GM23248 (cell line): ENCODE measurements around the gene ZCCHC24. TPM values are rescaled to one million over a fixed set of nuclear protein-coding genes. Genes with fewer than 3 reads are reported as not detected.

Experiments used
- DNase-seq: peaks from one replicate; pipeline ENCODE4 v3.0.0-alpha.2; 2015
- H2AFZ ChIP-seq: fragments of 200-600 bp; sonication (generic); 2 replicates; pipeline ENCODE4 v1.6.1; 2016; ENCODE audit warnings: antibody characterized with exemption
- H3F3A ChIP-seq: fragments of 200-600 bp; sonication (generic); 2 replicates; pipeline ENCODE4 v1.6.1; 2016; ENCODE audit warnings: mild to moderate bottlenecking, antibody characterized with exemption, mixed run types; ENCODE audit not compliant: insufficient read depth
- H3K27ac ChIP-seq: fragments of 200-600 bp; sonication (generic); 2 replicates; pipeline ENCODE4 v1.5.1; 2016; ENCODE audit warnings: mild to moderate bottlenecking
- H3K27me3 ChIP-seq: fragments of 200-600 bp; sonication (generic); replicated peaks from 2 replicates; pipeline ENCODE4 v1.6.1; 2016; ENCODE audit warnings: mild to moderate bottlenecking; ENCODE audit not compliant: insufficient read depth
- H3K36me3 ChIP-seq: fragments of 200-600 bp; sonication (generic); 2 replicates; pipeline ENCODE4 v1.6.1; 2016; ENCODE audit warnings: low read depth, mild to moderate bottlenecking
- H3K4me1 ChIP-seq: fragments of 200-600 bp; sonication (generic); 2 replicates; pipeline ENCODE4 v1.6.1; 2016; ENCODE audit warnings: mild to moderate bottlenecking; ENCODE audit not compliant: insufficient read depth
- H3K4me2 ChIP-seq: fragments of 200-600 bp; sonication (generic); one replicate; pipeline ENCODE4 v1.6.1; 2016; ENCODE audit warnings: mild to moderate bottlenecking; ENCODE audit not compliant: unreplicated experiment
- H3K4me3 ChIP-seq: fragments of 200-600 bp; sonication (generic); 2 replicates; pipeline ENCODE4 v1.5.1; 2016; ENCODE audit warnings: mild to moderate bottlenecking
- H3K79me2 ChIP-seq: fragments of 200-600 bp; sonication (generic); 2 replicates; pipeline ENCODE4 v1.6.1; 2016; ENCODE audit warnings: mild to moderate bottlenecking; ENCODE audit not compliant: insufficient read depth
- H3K9ac ChIP-seq: fragments of 200-600 bp; sonication (generic); 2 replicates; pipeline ENCODE4 v1.6.1; 2016; ENCODE audit warnings: mild to moderate bottlenecking
- H3K9me2 ChIP-seq: fragments of 200-600 bp; sonication (generic); 2 replicates; pipeline ENCODE4 v1.6.1; 2016; ENCODE audit warnings: mixed run types, mild to moderate bottlenecking, moderate library complexity; ENCODE audit not compliant: insufficient read depth
- H3K9me3 ChIP-seq: fragments of 200-600 bp; sonication (generic); one replicate; pipeline ENCODE4 v1.6.1; 2017; ENCODE audit warnings: low read depth
- H4K20me1 ChIP-seq: fragments of 200-600 bp; sonication (generic); 2 replicates; pipeline ENCODE4 v1.6.0; 2016; ENCODE audit not compliant: insufficient read depth
- EZH2 ChIP-seq: fragments of 200-600 bp; sonication (generic); IDR thresholded peaks from 2 replicates; pipeline ENCODE4 v1.6.1; 2018; ENCODE audit warnings: antibody characterized with exemption, mild to moderate bottlenecking; ENCODE audit not compliant: insufficient read depth, poor library complexity, severe bottlenecking
- EZH2phosphoT487 ChIP-seq: fragments of 200-600 bp; sonication (generic); IDR thresholded peaks from 2 replicates; pipeline ENCODE4 v1.6.1; 2018; ENCODE audit warnings: antibody characterized with exemption, moderate library complexity, mild to moderate bottlenecking, low read depth; ENCODE audit not compliant: insufficient read depth
- WGBS, 2 experiments: methylation state at CpG; one replicate each; pipeline ENCODE4 v1.1.6; 2015 to 2017; ENCODE audit warnings: low lambda C conversion rate in 2 of 2, low coverage in 1 of 2; ENCODE audit errors: missing lambda C conversion rate in 2 of 2; 5-methylcytosine and 5-hydroxymethylcytosine counted together
- in situ Hi-C: fragments of 300-500 bp; cut with MboI; formaldehyde crosslinking; loops from 2 replicates; pipeline ENCODE4 v1.15.0; 2020
- polyA plus RNA-seq: library from polyadenylated mRNA; unstranded; fragments of >200 nt; fragmentation: Nextera tagmentation; extraction: Ambion mirVana; gene quantifications from 2 replicates; pipeline ENCODE4 v1.2.1, GENCODE V29; 2016
- total RNA-seq: library from RNA; depleted of rRNA; stranded (reverse); fragments of >200 nt; shearing (Covaris generic); gene quantifications from 2 replicates; pipeline ENCODE4 v1.2.3, GENCODE V29; 2014

ZCCHC24 gene
- total and polyA plus RNA-seq, 2 experiments from 2014 or later, result 29.3 to 30.3 TPM

DNA sequence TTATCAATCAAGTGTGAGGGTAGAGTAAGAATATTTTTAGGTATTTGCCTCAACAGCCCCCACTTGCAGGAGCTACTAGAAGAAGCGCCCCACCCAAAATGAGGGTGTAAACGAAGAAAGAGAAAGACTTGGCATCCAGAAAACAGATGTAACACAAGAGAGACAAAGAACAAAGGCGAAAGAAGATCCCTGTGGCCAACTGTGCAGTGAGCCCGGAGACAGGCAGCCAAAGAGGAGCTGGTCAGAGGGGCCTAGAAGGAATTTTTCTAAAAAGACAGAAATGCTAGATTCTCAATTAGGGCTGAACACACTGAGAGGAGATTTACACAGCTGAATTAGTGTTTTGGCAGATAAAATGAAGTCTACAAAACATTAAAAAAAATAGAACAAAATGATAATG lies 37.3 kb upstream of the ZCCHC24 start:
- WGBS, 2 experiments, result 15 to 17% methylated on average over 3 to 4 of the region's 4 CpGs
- Histone ChIP-seq H4K20me1 (no peaks in the 10 kb centered on the region), H3K27ac (peak overlapping the region; percentile 76), H3K9ac (no peak overlapping the region; the same call in 1 of the 2 replicates), H3K27me3 (no peaks in the 10 kb centered on the region), H3K9me2 (no peaks in the 10 kb centered on the region), H3K36me3 (no peaks in the 10 kb centered on the region), H2AFZ (peak overlapping the region; percentile 70), H3K79me2 (no peaks in the 10 kb centered on the region), H3K9me3 (no peaks in the 10 kb centered on the region), H3K4me1 (peaks cover 36% of the 10 kb centered on the region), H3K4me2 (peak overlapping the region; percentile 75), H3K4me3 (no peak overlapping the region), H3F3A (peaks cover 36% of the 10 kb centered on the region)
- DNase-seq, result peak; percentile 28
- in situ Hi-C loops, result no loop called here
- TF ChIP-seq EZH2, result no peak
- TF ChIP-seq EZH2phosphoT487, result no peak

GRCh38 chr10:79482304-79482703 lies 36.9 kb upstream of the ZCCHC24 start:
- Histone ChIP-seq H3K36me3 (no peaks in the 10 kb centered on the region), H3K4me1 (peaks cover 31% of the 10 kb centered on the region), H3K27ac (peak overlapping the region; percentile 76; the same call in 1 of the 2 replicates), H4K20me1 (no peaks in the 10 kb centered on the region), H3F3A (peaks cover 33% of the 10 kb centered on the region), H3K9ac (no peak overlapping the region), H3K9me3 (no peaks in the 10 kb centered on the region), H3K79me2 (no peaks in the 10 kb centered on the region), H3K4me3 (no peak overlapping the region), H2AFZ (peak overlapping the region; percentile 70), H3K27me3 (no peaks in the 10 kb centered on the region), H3K9me2 (no peaks in the 10 kb centered on the region), H3K4me2 (peak overlapping the region; percentile 75)
- peak; percentile 45 for DNase-seq
- 81 to 92% methylated on average over 1 of the region's 1 CpG for WGBS, 2 experiments
- in situ Hi-C loops, result no loop called here
- TF ChIP-seq EZH2, result no peak
- no peak for TF ChIP-seq EZH2phosphoT487

GRCh38 chr10:79479283-79479909 lies 34.0 kb upstream of the ZCCHC24 start:
- TF ChIP-seq EZH2, result no peak
- Histone ChIP-seq H3K9me2 (no peaks in the 10 kb centered on the region), H3K9ac (no peak overlapping the region), H3K4me3 (no peak overlapping the region), H3K27ac (no peak overlapping the region), H3K79me2 (no peaks in the 10 kb centered on the region), H4K20me1 (no peaks in the 10 kb centered on the region), H3K4me1 (peaks cover 22% of the 10 kb centered on the region), H3F3A (peaks cover 33% of the 10 kb centered on the region), H3K4me2 (no peak overlapping the region), H2AFZ (no peak overlapping the region), H3K27me3 (no peaks in the 10 kb centered on the region), H3K36me3 (no peaks in the 10 kb centered on the region), H3K9me3 (no peaks in the 10 kb centered on the region)
- 74 to 87% methylated on average over 3 of the region's 3 CpGs for WGBS, 2 experiments
- in situ Hi-C loops, result no loop called here
- no peak for DNase-seq

DNA sequence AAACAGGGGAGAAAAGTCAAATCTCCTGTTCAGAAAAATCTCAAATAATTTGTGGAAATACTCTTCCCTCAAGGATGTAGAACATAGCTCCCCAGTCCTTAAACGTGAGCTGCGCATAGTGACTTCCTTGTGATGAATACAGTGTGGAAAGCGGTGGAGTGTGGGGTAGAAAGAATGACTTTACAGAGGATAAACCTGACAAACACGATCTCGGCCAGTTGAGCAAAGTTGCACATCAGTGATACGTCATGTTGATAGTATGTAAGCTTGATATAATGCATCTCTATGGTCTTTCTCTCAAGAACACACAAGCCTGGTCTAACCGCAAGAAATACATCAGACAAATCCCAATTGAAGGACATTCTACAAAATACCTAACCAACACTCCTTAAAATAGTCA lies 32.0 kb upstream of the ZCCHC24 start:
- TF ChIP-seq EZH2, result no peak
- TF ChIP-seq EZH2phosphoT487, result no peak
- no peak overlapping the region for H2AFZ ChIP-seq
- H3F3A ChIP-seq, result peaks cover 15% of the 10 kb centered on the region
- in situ Hi-C loops, result no loop called here
- no peak overlapping the region for H3K4me3 ChIP-seq
- 78 to 84% methylated on average over 7 of the region's 7 CpGs for WGBS, 2 experiments
- no peak overlapping the region for H3K9ac ChIP-seq
- no peak for DNase-seq
- H3K4me2 ChIP-seq, result no peak overlapping the region
- no peaks in the 10 kb centered on the region for H3K36me3 ChIP-seq
- no peaks in the 10 kb centered on the region for H3K9me3 ChIP-seq
- H3K79me2 ChIP-seq, result no peaks in the 10 kb centered on the region
- no peaks in the 10 kb centered on the region for H3K27me3 ChIP-seq
- no peaks in the 10 kb centered on the region for H3K9me2 ChIP-seq
- H4K20me1 ChIP-seq, result no peaks in the 10 kb centered on the region
- H3K27ac ChIP-seq, result no peak overlapping the region
- H3K4me1 ChIP-seq, result peaks cover 3% of the 10 kb centered on the region

- Histone ChIP-seq H2AFZ (no peak overlapping the region), H3F3A (peaks cover 9% of the 10 kb centered on the region; the same call in 1 of the 2 replicates), H3K9me3 (no peaks in the 10 kb centered on the region), H3K4me1 (no peaks in the 10 kb centered on the region), H3K4me2 (no peak overlapping the region), H3K4me3 (no peak overlapping the region), H3K27me3 (no peaks in the 10 kb centered on the region), H3K27ac (no peak overlapping the region), H3K9ac (no peak overlapping the region), H4K20me1 (no peaks in the 10 kb centered on the region), H3K9me2 (no peaks in the 10 kb centered on the region), H3K36me3 (no peaks in the 10 kb centered on the region), H3K79me2 (no peaks in the 10 kb centered on the region)
- no peak for DNase-seq
- no peak for TF ChIP-seq EZH2phosphoT487
- TF ChIP-seq EZH2, result no peak
- in situ Hi-C loops, result no loop called here
Observed at GRCh38 chr10:79476645-79477044, 31.2 kb upstream of the ZCCHC24 start.
